NCI-H345 treated with DMSO at 0.1 percent for 48 hours (cell line): ENCODE data around the gene DIRAS1.

Experiments used
- DNase-seq: peaks from one replicate; lab custom pipeline; 2025; ENCODE audit not compliant: unreplicated experiment; lab: John Stamatoyannopoulos, UW

The DIRAS1 gene, protein sequence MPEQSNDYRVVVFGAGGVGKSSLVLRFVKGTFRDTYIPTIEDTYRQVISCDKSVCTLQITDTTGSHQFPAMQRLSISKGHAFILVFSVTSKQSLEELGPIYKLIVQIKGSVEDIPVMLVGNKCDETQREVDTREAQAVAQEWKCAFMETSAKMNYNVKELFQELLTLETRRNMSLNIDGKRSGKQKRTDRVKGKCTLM

DNA sequence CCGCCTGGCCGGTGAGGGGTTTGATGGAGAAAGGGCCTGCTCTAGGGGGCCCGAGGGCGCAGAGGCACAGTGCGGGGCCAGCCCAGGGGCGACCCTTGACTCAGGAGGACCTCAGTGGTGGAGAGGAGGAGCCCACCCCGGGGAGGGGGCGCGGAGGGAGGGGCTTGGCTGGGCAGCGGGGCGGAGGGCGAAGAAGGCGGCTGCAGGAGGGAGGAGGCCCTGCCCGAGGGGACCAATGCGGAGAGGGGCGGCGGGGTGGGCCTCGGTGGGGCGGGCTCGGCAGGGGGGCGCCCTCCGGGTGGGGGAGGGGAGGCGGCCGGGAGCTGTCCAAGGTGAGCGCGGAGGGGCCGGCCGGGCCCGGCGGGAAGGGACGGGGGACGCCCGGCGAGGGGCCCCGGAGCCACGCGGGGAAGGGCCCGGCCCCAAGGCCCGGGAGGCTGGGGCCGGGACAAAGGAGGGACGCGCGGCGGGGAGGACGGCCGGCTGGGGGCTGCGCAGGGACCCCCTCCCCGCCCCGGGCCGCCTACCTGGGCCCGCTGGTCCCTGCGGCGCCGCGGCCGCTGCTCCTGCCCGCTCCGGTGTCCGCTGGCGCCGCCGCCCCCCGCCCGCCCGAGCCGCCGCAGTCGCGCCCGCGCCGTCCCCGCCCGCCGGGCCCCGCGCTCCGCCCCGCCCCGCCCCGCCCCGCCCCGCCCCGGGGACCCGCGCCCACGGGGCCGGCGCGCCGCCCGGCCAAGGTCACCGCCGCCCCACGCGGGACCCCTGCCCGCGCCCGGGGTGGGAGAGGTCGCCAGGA, at the start of gene DIRAS1:
TSS of gene DIRAS1 (minus strand) at position 596 of the 793 bp plus-strand sequence. CDS start 3,566 bp downstream, outside the sequence.
- no peak for DNase-seq

DNA sequence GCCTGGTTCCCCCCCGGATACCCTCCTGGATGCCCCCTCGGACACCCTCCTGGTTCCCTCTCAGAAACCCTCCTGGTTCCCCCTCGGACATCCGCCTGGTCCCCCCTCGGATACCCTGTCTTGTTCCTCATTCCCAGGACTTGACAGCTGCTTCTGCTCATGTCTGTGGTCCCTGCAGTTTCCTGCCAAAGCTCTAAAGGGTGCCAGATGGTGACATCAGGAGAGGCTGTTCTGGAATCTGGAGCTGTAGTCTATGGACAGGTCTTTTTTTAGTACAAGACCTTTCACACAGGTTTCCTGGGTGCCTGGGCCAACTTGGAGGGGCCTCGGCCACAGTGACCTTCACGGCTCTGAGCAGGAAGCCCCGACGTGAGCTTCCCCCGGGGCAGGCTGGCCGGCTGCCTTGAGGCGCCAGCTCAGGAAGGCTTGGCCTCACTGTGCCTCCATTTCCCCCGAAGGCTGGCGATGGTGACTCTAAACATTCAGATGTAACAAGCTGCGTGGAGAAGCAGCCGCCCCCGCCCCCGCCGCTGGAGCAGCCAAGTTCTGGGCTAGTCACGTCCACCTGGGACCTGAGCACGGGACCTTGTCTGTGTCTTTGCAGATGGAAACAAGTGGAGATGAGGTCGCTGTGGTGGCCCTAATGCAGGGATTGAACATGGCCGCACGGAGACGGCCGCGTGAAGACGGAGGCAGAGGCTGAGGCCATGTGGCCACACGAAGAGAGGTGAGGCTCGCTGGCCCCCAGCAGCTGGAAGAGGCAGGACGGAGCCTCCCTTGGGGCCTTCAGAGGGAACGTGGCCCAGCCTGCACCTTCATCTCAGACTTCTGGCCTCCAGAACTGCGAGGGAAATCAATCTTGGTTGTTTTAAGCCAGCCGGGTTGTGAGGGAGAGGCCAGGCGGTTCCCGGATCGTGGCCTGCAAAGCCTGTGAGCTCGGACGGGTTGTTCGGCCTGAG, 49.2 kb upstream of the DIRAS1 start:
- DNase-seq = no peak

DNA sequence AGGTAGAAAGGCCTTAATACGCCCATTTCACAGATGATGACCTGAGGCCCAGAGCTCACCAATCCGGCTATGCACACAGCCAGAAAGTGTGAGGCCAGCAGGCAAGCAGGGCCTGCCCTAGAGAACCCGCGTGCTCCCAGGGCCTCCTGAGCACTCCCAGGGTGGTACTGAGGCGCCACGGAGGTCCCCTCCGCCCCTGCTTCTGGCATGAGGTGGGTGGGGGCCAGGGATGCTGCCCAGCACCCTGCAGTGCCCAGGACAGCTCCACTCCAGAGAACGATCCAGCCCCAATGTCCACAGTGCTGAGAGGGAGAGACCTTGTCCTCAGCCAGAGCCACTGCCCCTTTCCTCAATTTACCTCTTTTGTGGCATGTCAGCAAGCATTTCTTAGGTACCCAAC, 48.0 kb upstream of the DIRAS1 start:
- no peak for DNase-seq

DNA sequence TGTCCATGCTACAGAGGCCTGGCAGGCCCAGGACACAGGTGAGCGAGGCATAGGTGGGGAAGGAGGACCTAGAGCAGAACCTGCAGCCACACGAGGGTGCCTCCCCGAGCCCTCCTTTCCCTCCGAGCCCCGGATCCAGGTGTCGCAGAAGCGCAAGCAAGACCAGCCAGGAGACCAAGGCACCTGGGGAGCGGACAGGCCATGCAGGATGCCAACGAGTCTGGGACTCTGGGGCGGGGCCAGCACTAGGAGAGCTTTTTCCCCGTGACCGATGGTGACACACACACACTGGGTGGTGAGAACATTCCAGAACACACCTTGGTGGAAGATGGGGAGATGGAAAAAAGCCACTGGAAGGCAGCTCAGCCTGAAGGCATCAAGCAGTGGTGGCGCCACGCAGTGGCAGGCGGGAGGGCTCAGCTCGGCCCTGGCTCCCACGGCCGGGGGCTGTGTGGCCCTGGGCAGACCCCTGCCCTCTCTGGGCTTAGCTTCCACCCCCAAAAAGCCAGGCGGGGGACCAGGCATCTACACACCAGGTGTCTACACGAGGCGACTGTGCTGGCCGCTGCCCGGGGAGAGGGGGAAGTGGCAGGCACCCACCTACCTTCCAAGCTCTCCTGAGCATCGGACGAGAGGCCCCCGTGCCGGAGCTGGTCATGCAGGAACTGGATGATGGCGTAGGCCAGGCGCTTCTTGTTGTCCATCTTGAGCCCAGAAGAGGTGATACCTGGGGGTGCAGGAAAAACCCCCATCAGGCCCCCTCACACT, 47.4 kb upstream of the DIRAS1 start:
- no peak for DNase-seq

DNA sequence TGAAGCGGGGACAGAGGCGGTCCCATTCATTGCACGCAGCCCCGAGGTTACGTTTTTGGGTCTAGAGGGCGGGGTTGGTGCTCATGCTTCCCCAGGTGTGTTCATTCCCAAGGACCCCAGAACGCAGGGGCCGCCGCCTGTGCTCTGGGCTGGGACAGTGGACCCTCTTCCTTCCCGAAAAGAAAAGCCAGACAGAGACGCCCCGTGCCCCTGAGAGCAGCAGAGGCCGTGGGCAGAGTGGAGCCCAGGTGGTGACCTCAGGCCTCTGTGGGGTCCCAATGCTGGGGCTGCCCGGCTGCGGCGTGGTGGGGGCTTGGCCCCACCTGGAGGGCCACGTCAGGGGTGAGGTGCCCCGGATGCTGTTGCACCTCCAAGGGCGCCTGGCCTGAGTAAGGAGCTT, 46.5 kb upstream of the DIRAS1 start:
- no peak for DNase-seq

DNA sequence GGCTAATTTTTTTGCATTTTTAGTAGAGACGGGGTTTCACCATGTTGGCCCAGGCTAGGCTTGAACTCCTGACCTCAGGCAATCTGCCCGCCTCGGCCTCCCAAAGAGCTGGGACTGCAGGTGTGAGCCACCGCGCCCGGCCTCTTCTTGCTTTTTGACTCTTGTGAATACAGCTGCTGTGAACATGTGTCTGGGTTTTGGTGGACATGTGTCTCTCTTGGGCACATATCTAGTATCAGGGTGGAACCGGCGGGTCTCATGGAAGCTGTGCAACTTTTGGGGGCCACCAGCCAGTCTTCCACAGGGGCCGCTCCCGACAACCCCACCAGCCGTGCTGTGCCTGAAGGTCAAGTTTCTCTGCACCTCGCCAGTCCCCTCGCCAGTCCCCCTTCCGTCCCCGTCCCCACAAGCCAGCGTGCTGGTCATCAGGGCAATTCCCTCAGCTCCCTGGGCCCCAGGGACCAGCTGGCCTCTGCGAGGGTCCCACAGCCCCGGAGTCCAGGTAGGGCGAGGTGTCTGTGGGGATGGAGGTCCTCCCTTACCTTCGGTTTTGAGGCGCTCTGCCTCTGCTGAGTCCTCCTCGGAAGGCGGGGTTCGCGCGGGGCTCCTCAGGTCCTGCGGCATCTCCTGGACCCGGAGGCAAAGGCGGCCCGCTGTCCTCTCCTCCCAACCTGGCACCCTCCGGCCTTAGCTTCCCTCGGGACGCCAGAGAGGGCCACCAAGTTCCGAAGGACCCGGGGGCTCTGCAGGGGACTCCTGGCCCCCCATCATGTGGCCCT, 45.6 kb upstream of the DIRAS1 start:
- DNase-seq = no peak

DNA sequence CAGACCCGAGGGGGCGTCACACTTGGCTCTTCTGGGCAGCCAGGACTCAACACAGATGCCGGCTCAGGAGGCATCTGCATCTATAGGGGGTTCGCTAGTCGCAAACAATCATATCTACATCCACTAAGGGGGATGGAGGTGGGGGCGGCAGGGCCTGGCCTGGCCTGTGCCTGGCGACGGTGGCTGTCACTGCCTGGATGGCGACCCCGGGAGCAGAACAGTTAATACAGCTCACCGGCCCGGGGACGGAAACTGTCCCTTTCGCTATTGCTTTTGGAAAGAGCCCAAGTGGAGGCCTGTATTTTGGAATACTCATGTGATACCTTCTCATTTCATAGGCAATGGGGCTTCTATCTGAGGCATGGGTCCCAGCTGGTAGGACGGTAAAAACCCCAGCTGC, 44.2 kb upstream of the DIRAS1 start:
- no peak for DNase-seq

DNA sequence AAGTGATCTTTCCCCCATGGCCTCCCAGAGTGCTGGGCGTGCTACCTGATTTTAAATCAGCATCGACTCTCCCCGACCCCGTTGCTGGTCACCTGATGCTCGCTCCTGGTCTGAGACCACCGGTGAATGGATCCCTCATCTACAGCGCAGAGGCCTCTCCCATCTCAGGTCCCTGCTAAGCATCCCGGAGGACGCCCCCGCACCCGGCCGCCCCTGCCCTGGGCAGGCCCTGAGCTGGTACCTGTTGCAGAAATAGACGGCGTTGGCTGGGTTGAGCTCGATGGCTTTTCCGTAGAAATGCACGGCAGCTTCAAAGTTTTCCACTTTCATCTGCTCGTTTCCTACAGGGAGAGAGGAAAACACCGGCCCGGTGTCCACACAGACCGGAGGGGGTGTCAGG, 43.8 kb upstream of the DIRAS1 start:
- DNase-seq = no peak

DNA sequence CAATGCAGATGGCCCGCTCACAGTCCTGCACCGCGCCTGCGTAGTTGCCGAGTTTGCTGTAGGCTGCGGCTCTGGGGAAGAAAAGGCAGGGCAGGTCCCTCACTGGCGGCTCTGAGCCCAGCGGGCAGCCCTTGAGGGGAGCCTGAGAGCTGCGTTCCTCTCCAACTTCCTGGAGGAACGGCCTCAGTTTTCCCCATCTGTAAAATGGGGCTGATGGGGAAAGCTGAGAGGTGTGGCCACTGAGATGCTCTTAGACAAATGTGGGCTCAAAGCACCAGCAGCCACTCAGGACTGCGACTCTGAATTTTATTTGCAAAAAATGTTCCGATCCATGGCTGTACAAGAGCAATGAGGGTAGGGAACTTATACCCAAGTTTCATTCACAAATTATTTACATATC, 42.5 kb upstream of the DIRAS1 start:
- no peak for DNase-seq

DNA sequence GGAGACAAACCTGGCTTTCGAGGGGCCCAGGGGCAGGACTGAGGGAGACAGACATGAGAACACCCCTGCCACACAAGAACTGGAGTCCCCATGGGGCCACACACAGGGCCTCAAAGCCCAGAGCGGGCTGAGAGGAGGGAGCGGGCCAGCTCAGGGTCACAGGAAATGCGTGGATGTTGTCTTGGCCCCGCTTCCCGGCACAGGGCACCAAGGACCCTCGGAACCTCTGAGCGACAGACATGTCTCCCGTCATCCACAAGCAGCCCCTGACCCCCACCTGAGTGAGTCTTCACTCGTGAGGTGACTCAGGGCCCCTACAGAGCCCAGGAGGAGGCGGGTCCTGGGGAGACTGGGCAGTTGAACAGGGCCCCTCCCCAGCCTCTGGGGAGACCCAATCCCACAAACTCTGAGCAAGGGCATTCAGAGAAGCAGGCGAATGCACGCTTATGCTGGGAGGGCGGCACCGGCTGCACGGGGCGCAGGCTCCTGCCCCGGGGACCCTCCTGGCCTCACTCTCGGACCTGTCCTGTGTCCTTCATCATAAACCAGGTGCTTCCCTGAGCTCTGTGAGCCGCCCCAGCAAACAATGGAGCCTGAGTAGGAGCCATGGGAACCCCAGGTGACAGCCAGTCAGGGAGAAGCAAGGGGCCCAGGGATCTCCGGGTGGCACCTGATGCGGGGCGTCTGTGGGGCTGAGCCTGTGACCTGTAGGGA, 41.8 kb upstream of the DIRAS1 start:
- DNase-seq = no peak

DNA sequence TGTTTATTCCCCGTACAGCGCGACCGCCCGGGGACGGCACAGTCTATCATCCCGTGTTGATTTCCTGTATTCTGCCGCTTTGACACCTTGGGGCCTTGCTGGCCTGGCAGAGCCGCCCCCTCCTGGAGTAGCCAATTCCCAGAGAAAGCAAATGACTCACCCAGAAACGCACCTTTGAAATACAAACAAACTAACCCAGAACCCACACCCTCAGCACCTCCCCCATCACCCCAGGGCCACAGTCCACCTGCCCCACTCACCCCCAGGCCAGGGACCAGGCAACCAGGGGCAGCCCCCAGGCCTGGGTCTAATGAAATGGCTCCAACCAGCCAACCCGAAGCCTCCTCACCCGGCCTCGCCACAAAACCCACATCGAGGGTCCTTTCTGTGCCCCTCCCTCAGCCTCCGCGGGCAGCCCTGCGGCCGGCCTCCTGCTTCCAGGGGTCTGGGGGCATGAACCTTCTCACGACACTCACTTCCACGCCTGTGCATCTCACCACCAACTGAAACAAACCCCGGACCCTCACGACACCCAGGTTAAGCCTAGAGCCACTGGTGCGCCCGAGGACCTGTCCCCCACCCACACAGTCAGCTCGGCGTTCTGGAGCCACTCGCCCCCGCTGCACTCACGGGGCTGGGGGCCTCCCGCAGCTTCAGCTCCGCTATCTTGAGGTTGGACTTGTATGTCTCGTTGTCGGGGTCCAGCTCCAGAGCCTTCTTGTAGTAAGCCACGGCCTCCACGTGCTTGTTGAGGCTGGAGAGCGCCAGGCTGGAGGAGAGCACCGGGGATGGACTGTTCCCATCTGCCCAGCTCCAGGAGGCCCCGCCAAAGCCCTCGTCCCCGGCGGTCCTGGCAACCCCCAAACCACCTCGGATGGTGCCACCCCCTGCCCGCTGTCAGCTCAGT, 41.0 kb upstream of the DIRAS1 start:
- DNase-seq = no peak

DNA sequence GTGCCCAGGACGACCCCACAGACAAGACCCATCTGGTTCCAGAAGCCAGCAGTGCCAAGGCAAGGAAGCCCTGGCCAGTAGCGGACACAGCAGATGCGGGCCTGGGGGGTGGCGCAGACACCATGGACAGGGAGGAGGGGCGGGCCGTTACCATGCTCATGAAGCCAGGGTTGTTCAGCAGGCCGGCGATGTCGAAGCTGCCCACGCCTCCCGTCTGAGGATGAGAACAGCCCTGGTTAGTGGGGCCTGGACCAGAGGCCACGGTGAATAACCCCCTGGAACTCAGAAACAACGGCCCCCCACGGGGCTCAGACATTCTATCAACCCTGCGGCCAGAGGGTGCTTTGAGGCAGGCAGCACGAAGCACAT, 40.1 kb upstream of the DIRAS1 start:
- DNase-seq = no peak

DNA sequence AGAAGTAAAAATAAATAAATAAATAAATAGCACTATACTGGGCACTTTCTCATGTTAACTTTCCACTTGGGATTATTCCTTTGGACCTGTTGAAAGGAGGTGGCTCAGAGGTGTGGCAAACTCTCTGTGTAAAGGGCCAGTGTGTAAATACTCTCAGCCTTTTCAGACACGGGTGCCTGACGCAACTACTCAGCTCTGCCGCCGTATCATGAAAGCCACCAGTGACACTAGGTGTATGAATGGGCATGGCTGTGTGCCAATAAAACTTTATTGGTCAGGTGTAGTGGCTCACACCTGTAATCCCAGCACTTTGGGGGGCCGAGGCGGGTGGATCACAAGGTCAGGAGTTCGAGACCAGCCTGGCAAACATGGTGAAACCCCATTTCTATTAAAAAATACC, 38.8 kb upstream of the DIRAS1 start:
- no peak for DNase-seq

DNA sequence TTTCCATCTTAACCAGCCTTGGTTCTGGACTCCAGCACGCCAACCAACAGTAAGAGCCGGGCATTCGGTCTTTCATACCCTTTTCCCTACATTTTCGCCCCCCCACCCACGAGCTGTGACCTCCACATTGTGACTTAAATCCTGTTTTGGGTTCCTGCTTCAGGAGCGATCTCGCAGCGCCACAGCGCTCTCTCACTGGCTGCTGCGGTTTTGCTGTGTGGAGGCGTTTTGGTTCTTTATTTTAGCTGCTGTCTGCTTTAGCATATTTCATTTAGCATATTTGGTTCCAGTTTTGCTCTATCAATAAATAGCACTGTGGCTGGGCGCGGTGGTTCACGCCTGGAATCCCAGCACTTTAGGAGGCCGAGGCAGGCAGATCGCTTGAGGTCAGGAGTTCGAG, 38.2 kb upstream of the DIRAS1 start:
- no peak for DNase-seq

DNA sequence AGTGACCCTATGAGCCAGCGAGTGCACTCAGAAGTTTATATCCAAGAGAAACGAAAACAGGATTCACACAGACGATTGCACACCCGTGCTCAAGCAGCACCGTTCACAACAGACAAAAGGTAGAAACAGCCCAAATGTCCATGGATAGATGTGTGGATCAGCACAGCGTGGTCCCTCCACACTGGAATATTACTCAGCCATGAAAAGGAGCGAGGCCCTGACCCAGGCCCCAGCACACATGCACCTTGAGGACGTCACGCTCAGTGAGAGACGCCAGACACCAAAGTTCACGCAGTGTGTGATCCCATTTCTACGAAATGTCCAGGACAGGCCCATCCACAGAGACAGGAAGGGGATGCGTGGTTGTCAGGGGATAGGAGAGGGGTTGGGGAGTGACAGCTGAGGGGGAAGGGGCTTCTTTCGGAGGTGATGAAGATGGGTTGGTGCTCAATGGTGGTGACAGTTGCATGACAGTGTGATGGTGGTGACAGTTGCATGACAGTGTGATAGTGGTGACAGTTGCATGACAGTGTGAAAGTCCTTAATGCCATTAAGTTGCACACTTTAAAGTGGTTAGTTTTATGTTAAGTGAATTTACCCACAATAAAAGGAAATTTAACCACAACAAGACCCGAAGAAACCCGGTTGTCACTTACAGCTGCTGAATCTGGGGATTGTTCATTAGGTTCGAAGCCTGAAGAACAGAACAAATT, 37.6 kb upstream of the DIRAS1 start:
- DNase-seq = no peak

DNA sequence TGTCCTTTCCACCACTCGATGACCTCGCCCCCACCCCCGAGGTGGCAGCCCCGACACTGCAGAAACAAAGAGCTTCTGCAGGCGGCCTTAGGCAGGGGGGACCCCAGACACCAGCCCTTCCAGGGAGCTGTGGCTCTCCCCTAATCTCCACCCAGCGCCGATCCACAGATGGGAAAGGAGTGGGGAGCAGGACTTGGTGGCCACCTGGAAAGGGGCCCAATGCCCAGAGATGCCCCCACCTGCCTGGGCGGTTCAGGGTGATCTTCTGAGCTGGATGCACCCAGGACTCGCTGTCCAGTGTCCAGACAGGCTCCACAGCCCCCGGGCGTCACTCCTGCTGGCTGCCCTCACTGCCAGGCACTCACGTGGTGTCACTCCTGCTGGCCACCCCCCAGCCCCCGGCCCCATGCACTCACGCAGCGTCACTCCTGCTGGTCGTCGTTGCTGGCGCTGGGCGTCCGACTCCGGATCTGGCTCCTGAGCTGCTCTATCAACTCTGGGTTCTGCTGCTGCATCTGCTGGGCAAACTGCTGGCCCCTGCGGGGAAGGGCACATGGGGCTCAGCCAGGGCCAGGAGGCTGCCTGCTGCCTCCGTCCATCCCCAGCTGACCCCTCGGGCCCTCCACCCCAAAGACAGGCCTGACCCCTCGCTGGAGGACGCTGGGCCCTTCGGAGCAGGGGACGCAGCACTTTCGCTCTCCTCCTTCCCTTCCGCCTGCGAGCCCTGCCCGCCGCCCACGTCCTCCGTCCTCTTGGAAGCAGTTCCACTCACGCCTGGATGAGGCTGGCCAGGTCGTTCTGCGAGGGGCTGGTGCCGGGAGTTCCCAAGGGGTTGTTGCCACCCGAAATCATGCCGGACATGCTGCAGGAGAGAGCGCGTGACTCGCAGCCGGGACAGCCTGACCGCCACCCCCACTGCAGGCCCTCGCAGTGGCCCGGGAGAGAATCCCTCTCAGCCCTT, 36.0 kb upstream of the DIRAS1 start:
- DNase-seq = no peak

DNA sequence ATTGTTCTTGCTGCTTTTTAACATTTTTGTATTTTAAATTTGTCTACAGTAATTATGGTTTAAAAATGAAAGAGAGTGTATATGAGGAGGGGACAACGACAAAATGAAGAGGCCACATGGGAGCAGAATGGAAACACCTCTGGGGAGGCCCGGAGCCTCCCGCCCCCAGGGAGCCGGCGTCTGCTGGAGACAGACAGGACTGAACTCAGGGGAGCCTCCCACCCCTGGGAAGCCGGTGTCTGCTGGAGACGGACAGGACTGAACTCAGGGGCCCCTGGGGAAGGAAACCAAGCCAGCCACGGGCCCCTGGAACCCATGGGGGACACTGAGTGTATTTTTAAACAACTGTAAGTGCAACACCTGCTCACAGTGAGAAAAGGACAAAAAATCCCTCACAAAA, 35.3 kb upstream of the DIRAS1 start:
- no peak for DNase-seq
